SK-N-SH treated with all-trans-retinoic acid at 6 μM for 48 hours (cell line): ENCODE results near the gene DHDH.

ENCODE experiments used
- ATAC-seq: fragments of 200-7000 bp; cut with Tn5 transposase; 3 replicates; pipeline ENCODE4 v1.9.1; 2020; ENCODE audit warnings: mild to moderate bottlenecking, moderate library complexity
- ARNTL ChIP-seq: fragments of 450-650 bp; formaldehyde crosslinking; IDR thresholded peaks from 2 replicates; pipeline ENCODE4 v1.5.0; 2020; ENCODE audit warnings: low read depth, mild to moderate bottlenecking, moderate library complexity, borderline replicate concordance
- BACH2 ChIP-seq: fragments of 250-450 bp; sonication (Bioruptor Pico); IDR thresholded peaks from 2 replicates; pipeline ENCODE4 v1.9.0; 2021; ENCODE audit warnings: mild to moderate bottlenecking, borderline replicate concordance
- CSDC2 ChIP-seq: fragments of 250-450 bp; sonication (Bioruptor Pico); IDR thresholded peaks from 2 replicates; pipeline ENCODE4 v1.5.0; 2020; ENCODE audit warnings: mild to moderate bottlenecking, moderate library complexity
- CSRNP3 ChIP-seq: fragments of 250-450 bp; sonication (Bioruptor Pico); IDR thresholded peaks from 2 replicates; pipeline ENCODE4 v1.5.1; 2021; ENCODE audit warnings: mild to moderate bottlenecking, moderate library complexity
- ESRRG ChIP-seq: fragments of 250-450 bp; sonication (Bioruptor Pico); IDR thresholded peaks from 2 replicates; pipeline ENCODE4 v1.6.1; 2021; ENCODE audit warnings: mild to moderate bottlenecking
- GLIS3 ChIP-seq: fragments of 250-450 bp; sonication (Bioruptor Pico); IDR thresholded peaks from 2 replicates; pipeline ENCODE4 v1.5.0; 2020; ENCODE audit warnings: mild to moderate bottlenecking, moderate library complexity
- ISL1 ChIP-seq: fragments of 250-450 bp; sonication (Bioruptor Pico); IDR thresholded peaks from 2 replicates; pipeline ENCODE4 v2.1.2; 2022; ENCODE audit warnings: mild to moderate bottlenecking, moderate library complexity
- OSR1 ChIP-seq: fragments of 250-450 bp; sonication (Bioruptor Pico); IDR thresholded peaks from 2 replicates; pipeline ENCODE4 v1.8.0; 2022; ENCODE audit warnings: moderate library complexity, mild to moderate bottlenecking, inconsistent platforms
- PPARA ChIP-seq: fragments of 250-450 bp; sonication (Bioruptor Pico); IDR thresholded peaks from 2 replicates; pipeline ENCODE4 v1.5.0; 2020; ENCODE audit warnings: mild to moderate bottlenecking, borderline replicate concordance
- RARB ChIP-seq: fragments of 250-450 bp; sonication (Bioruptor Pico); IDR thresholded peaks from 2 replicates; pipeline ENCODE4 v1.8.0; 2021; ENCODE audit warnings: mild to moderate bottlenecking, moderate library complexity
- SNAI2 ChIP-seq: fragments of 250-450 bp; sonication (Bioruptor Pico); IDR thresholded peaks from 2 replicates; pipeline ENCODE4 v1.5.0; 2020; ENCODE audit warnings: mild to moderate bottlenecking, moderate library complexity
- TCF4 ChIP-seq: fragments of 250-450 bp; sonication (Bioruptor Pico); IDR thresholded peaks from 2 replicates; pipeline ENCODE4 v1.8.0; 2021; ENCODE audit warnings: mild to moderate bottlenecking, moderate library complexity, borderline replicate concordance
- TSHZ2 ChIP-seq: fragments of 250-450 bp; sonication (Bioruptor Pico); IDR thresholded peaks from 2 replicates; pipeline ENCODE4 v1.5.0; 2020; ENCODE audit warnings: mild to moderate bottlenecking, moderate library complexity
- ZC3H10 ChIP-seq: fragments of 250-450 bp; sonication (Bioruptor Pico); IDR thresholded peaks from 2 replicates; pipeline ENCODE4 v1.5.1; 2021; ENCODE audit warnings: mild to moderate bottlenecking, moderate library complexity
- ZFP30 ChIP-seq: fragments of 450-650 bp; formaldehyde crosslinking; IDR thresholded peaks from 2 replicates; pipeline ENCODE4 v1.5.0; 2022; ENCODE audit warnings: mild to moderate bottlenecking, moderate library complexity
- ZNF565 ChIP-seq: fragments of 450-650 bp; formaldehyde crosslinking; conservative IDR thresholded peaks from 2 replicates; pipeline ENCODE4 v1.5.0; 2020; ENCODE audit warnings: low read depth, mild to moderate bottlenecking, moderate library complexity
- ZNF70 ChIP-seq: fragments of 450-650 bp; formaldehyde crosslinking; IDR thresholded peaks from 2 replicates; pipeline ENCODE4 v1.5.0; 2020; ENCODE audit warnings: mild to moderate bottlenecking, moderate library complexity
- ZNF8 ChIP-seq: fragments of 450-650 bp; formaldehyde crosslinking; IDR thresholded peaks from 2 replicates; pipeline ENCODE4 v1.5.0; 2020; ENCODE audit warnings: mild to moderate bottlenecking, moderate library complexity
- TF ChIP-seq, protein P1 (sequence below): fragments of 250-450 bp; sonication (Bioruptor Pico); IDR thresholded peaks from 2 replicates; pipeline ENCODE4 v1.5.1; 2020; ENCODE audit warnings: low read depth, mild to moderate bottlenecking, moderate library complexity
- TF ChIP-seq, protein P2 (sequence below): fragments of 250-450 bp; sonication (Bioruptor Pico); IDR thresholded peaks from 2 replicates; pipeline ENCODE4 v1.8.0; 2020; ENCODE audit warnings: mild to moderate bottlenecking, moderate library complexity, borderline replicate concordance

Gene DHDH

GRCh38 chr19:48988286-48988685 lies 54.8 kb downstream of the DHDH start:
- no peak for TF ChIP-seq ZFP30
- TF ChIP-seq, protein P1, sequence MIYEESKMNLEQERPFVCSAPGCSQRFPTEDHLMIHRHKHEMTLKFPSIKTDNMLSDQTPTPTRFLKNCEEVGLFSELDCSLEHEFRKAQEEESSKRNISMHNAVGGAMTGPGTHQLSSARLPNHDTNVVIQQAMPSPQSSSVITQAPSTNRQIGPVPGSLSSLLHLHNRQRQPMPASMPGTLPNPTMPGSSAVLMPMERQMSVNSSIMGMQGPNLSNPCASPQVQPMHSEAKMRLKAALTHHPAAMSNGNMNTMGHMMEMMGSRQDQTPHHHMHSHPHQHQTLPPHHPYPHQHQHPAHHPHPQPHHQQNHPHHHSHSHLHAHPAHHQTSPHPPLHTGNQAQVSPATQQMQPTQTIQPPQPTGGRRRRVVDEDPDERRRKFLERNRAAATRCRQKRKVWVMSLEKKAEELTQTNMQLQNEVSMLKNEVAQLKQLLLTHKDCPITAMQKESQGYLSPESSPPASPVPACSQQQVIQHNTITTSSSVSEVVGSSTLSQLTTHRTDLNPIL (CRISPR knock-in tag): no peak
- no peak for TF ChIP-seq CSDC2
- no peak for TF ChIP-seq ESRRG (CRISPR knock-in tag)
- no peak for TF ChIP-seq ZNF8 (CRISPR knock-in tag)
- no peak for TF ChIP-seq PPARA
- no peak for TF ChIP-seq CSRNP3
- TF ChIP-seq, protein P2, sequence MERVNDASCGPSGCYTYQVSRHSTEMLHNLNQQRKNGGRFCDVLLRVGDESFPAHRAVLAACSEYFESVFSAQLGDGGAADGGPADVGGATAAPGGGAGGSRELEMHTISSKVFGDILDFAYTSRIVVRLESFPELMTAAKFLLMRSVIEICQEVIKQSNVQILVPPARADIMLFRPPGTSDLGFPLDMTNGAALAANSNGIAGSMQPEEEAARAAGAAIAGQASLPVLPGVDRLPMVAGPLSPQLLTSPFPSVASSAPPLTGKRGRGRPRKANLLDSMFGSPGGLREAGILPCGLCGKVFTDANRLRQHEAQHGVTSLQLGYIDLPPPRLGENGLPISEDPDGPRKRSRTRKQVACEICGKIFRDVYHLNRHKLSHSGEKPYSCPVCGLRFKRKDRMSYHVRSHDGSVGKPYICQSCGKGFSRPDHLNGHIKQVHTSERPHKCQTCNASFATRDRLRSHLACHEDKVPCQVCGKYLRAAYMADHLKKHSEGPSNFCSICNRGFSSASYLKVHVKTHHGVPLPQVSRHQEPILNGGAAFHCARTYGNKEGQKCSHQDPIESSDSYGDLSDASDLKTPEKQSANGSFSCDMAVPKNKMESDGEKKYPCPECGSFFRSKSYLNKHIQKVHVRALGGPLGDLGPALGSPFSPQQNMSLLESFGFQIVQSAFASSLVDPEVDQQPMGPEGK (CRISPR knock-in tag): no peak
- TF ChIP-seq SNAI2 (CRISPR knock-in tag): no peak
- no peak for TF ChIP-seq GLIS3 (CRISPR knock-in tag)
- TF ChIP-seq TCF4 (CRISPR knock-in tag): no peak
- no peak for TF ChIP-seq BACH2 (CRISPR knock-in tag)
- TF ChIP-seq ZC3H10: no peak
- no peak for TF ChIP-seq TSHZ2 (CRISPR knock-in tag)
- TF ChIP-seq ARNTL (CRISPR knock-in tag): no peak
- TF ChIP-seq OSR1 (CRISPR knock-in tag): no peak
- TF ChIP-seq RARB (CRISPR knock-in tag): no peak
- TF ChIP-seq ISL1 (CRISPR knock-in tag): no peak
- no peak for TF ChIP-seq ZNF70
- no peak for ATAC-seq

- TF ChIP-seq ZNF70 (no peak), CSDC2 (no peak), ARNTL (CRISPR knock-in tag) (no peak), ZFP30 (no peak), CSRNP3 (no peak), PPARA (no peak), TCF4 (CRISPR knock-in tag) (no peak), GLIS3 (CRISPR knock-in tag) (no peak), ZNF8 (CRISPR knock-in tag) (no peak), ZNF565 (CRISPR knock-in tag) (no peak), ZC3H10 (no peak)
- TF ChIP-seq, protein P2 (CRISPR knock-in tag): no peak
- TF ChIP-seq, protein P1 (CRISPR knock-in tag): no peak
- ATAC-seq: no peak
These were observed 55.4 kb downstream of the DHDH start for GRCh38 chr19:48988860-48989259.
